NCI-H146 treated with DMSO at 0.1 percent for 48 hours (cell line): ENCODE data around the gene GNG7.
"Not testable (repeated sequence)": the region's sequence is repeated elsewhere in the genome, so short reads cannot be mapped to it uniquely, and the experiment has no call there.

Source experiments
- DNase-seq: peaks from one replicate; lab custom pipeline; 2025; ENCODE audit not compliant: unreplicated experiment; lab: John Stamatoyannopoulos, UW

The GNG7 gene

GRCh38 chr19:2714102-2714501 is 11.6 kb upstream of the GNG7 start:
- not testable (repeated sequence) for DNase-seq

- not testable (repeated sequence) for DNase-seq
These were observed 10.7 kb upstream of the GNG7 start for GRCh38 chr19:2713170-2713569.

GRCh38 chr19:2711875-2712205 is 9.3 kb upstream of the GNG7 start:
- DNase-seq = no peak

- DNase-seq = no peak
These were observed 8.8 kb upstream of the GNG7 start for GRCh38 chr19:2711172-2711874.

GRCh38 chr19:2706251-2706650 is 3.8 kb upstream of the GNG7 start:
- DNase-seq = no peak

GRCh38 chr19:2703691-2704216 is 1.3 kb upstream of the GNG7 start:
- DNase-seq = no peak

GRCh38 chr19:2703077-2703437 is 563 bp upstream of the GNG7 start:
- DNase-seq = no peak

GRCh38 chr19:2701361-2702169 is 929 bp downstream of the GNG7 start:
- DNase-seq = no peak

- DNase-seq = no peak
These were observed 1.7 kb downstream of the GNG7 start for GRCh38 chr19:2700660-2701360.

- DNase-seq = no peak
These were observed 2.9 kb downstream of the GNG7 start for GRCh38 chr19:2699413-2700140.

- DNase-seq = no peak
These were observed 8.3 kb downstream of the GNG7 start for GRCh38 chr19:2694196-2694595.

- DNase-seq = no peak
These were observed 8.9 kb downstream of the GNG7 start for GRCh38 chr19:2693492-2694160.

- DNase-seq = no peak
These were observed 10.5 kb downstream of the GNG7 start for GRCh38 chr19:2691951-2692350.

GRCh38 chr19:2690856-2691255 is 11.6 kb downstream of the GNG7 start:
- DNase-seq = no peak

GRCh38 chr19:2686360-2686759 is 16.1 kb downstream of the GNG7 start:
- no peak for DNase-seq

- no peak for DNase-seq
These were observed 17.2 kb downstream of the GNG7 start for GRCh38 chr19:2685204-2685704.

GRCh38 chr19:2683430-2684003 is 19.0 kb downstream of the GNG7 start:
- no peak for DNase-seq

- DNase-seq = no peak
These were observed 21.7 kb downstream of the GNG7 start for GRCh38 chr19:2680808-2681207.

- no peak for DNase-seq
These were observed 23.1 kb downstream of the GNG7 start for GRCh38 chr19:2679439-2679838.

GRCh38 chr19:2678948-2679347 is 23.5 kb downstream of the GNG7 start:
- DNase-seq = not testable (repeated sequence)
